GM13977 (cell line): ENCODE data around the gene RIPK4.
"Not testable (repeated sequence)": the region's sequence is repeated elsewhere in the genome, so short reads cannot be mapped to it uniquely, and the experiment has no call there.

Experiments
- DNase-seq: peaks from one replicate; pipeline ENCODE4 v3.0.0; 2012; ENCODE audit warnings: low spot score
- CTCF ChIP-seq: IDR thresholded peaks from 2 replicates; pipeline ENCODE4 v1.5.1; 2012; ENCODE audit warnings: mild to moderate bottlenecking, control low read depth; ENCODE audit not compliant: insufficient read depth; ENCODE audit errors: extremely low read depth, missing control alignments
- in situ Hi-C: fragments of 300-500 bp; cut with MboI; formaldehyde crosslinking; loops from one replicate; pipeline ENCODE4 v1.12.0; 2022; ENCODE audit warnings: low sequenced_read_pairs, low pct_unique_long_range_greater_than_20kb, mixed read lengths, inconsistent platforms; ENCODE audit not compliant: unreplicated experiment

Gene RIPK4

GRCh38 chr21:41703857-41704501 is 62.9 kb downstream of the RIPK4 start:
- no peak for DNase-seq
- no peak for TF ChIP-seq CTCF
- in situ Hi-C loops, result no loop called here

DNA sequence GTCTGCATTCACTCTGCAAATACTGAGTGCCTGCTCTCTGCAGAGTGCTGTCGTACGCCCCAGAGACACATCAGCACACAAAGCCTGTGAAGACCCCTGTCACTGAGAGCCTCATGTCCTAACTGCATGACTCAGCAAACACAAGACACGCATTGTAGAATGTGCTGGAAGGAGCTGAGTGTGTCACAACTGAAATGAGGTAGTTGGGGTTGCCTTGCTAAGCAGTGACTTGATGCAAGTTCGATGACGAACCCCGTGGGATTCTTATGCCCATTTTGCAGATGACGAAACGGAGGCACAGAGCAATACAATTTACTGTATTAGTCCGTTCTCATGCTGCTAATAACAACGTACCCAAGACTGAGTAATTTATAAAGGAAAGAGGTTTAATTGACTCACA is 65.1 kb downstream of the RIPK4 start:
- DNase-seq, result no peak
- TF ChIP-seq CTCF, result no peak
- in situ Hi-C loops, result no loop called here

- no peak for DNase-seq
- in situ Hi-C loops, result no loop called here
- TF ChIP-seq CTCF, result no peak
These were observed 67.5 kb downstream of the RIPK4 start for GRCh38 chr21:41699311-41699710.

- TF ChIP-seq CTCF, result no peak
- in situ Hi-C loops, result no loop called here
- DNase-seq, result no peak
These were observed 68.8 kb downstream of the RIPK4 start for GRCh38 chr21:41698071-41698470.

DNA sequence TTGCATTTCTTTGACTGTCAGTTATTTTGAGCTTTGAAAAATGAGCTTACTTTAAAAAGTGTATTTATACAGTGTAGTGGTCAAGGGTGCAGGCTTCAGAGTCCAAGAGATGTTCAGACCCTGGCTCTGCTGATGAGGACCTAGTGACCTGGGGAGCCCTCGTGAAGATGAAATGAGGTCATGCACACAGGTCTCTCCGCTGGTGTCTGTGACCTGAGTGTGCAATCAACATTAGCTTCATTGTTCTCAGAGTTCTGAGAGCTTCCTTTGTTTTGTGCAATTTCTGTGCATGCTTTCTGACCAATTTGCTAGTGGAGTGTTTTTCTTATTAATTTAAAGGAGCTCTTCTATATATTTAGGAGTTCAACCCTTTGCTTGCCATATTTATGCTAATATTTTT is 71.3 kb downstream of the RIPK4 start:
- no peak for TF ChIP-seq CTCF
- no peak for DNase-seq
- in situ Hi-C loops, result no loop called here

GRCh38 chr21:41694042-41694441 is 72.8 kb downstream of the RIPK4 start:
- in situ Hi-C loops, DNase-seq: not testable (repeated sequence)

- in situ Hi-C loops, result no loop called here
- DNase-seq, result no peak
- no peak for TF ChIP-seq CTCF
These were observed 74.7 kb downstream of the RIPK4 start for GRCh38 chr21:41692185-41692565.
